ENCODE measurements around the gene EN1.

Gene EN1

GRCh38 chr2:118842661-118843482 lies 4.6 kb downstream of the EN1 start:
- no peak for DNase-seq

- DNase-seq: no peak
These were observed 5.5 kb downstream of the EN1 start for GRCh38 chr2:118841828-118842461.

DNA sequence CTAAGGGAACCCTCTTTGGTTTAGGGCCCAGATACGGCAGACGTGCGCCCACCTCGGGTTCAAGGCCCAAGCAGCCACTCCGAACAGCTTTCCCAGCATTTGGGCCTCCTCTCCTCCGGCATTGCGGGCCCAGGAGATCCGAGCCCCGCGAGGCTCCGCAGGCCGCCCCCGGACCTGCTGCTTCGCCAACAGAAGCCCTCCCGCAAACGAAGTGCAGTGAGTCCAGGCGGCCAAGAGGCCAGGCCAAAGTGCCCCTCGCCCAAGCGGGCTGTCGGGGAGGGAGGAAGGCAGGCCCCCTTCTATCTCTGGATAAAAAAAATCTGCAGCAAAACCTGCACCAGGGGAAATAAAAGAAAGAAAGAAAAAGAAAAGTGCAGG lies 6.0 kb downstream of the EN1 start:
- DNase-seq: no peak

DNA sequence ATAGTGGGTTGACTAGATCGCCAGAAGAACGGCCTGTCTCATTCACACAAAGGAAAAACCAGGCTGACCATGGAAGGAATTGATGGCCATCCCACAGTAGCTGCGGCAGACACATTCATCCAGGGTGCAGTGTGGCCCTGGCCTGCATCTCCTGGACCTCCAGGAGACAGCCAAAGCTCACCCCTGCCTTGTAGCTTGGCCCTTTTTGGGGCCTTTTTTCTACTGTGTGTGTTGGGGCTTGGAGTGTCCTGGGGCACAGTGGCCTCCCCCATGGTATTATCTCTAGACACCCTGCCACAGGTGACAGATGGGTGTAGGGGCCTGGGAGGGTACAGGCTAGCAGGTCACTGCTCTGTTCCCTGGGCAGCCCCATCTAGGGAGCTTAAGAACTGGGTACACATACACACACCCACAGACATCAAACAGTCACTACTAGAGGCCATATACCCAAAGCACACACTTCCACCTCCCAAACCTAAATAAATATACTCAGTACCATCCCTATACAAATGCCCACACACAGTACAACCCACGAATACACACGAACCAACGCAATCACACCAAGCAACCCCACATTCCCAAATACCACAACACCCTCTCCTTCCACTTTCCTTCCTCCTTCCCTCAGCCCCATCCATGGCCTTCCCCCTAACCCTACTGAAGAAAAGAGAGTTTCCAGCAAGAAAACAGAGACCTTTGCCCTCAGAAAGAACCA lies 8.6 kb downstream of the EN1 start:
- DNase-seq: no peak

GRCh38 chr2:118837621-118838020 lies 9.8 kb downstream of the EN1 start:
- DNase-seq: no peak

DNA sequence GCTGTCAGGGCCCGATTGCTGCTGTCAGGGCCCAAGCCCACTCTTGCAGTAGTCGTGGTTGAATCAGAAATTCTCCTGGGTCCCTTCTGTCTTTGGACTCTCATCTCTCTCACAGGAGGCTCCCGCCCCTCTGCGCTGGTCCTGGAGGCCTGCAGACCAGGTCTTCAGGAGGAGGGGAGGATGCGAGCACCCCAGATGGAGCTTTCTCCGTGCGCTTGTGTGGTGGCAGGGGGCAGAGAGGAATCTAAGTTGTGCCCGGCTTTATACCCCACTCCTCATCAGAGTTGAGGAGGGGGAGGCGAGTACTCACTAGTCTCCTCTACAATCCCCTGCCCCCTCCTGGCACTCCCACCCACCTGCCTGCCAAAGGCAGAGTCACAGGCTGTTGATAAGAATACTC lies 10.4 kb downstream of the EN1 start:
- no peak for DNase-seq

DNA sequence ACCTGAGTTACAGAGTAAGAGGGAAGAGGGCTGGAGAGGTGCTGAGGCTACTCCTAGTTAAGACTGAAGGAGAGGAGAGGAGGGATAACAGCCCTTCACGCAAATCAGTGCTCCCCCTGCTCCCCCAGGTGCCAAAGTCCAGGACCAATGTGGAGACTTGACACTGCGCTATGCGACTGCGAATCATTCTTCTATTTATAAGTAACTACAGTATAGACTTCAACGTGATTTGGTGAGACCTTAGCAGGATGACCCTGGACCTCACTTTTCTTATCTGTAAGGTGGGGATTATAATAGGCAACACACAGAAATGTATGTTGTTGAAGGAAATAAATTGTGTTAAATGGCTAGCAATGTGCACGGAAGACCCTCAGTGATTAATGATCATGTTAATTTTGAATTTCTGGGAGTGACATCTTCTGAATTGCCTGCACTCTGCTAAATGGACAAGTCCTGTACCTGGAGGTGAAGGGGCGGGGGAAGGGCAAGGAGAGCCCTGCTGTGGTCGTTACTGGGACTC lies 11.0 kb downstream of the EN1 start:
- no peak for DNase-seq

- DNase-seq: no peak
These were observed 11.6 kb downstream of the EN1 start for GRCh38 chr2:118835746-118836410.

GRCh38 chr2:118834901-118835745 lies 12.3 kb downstream of the EN1 start:
- DNase-seq: no peak

GRCh38 chr2:118834440-118834810 lies 13.0 kb downstream of the EN1 start:
- no peak for DNase-seq

DNA sequence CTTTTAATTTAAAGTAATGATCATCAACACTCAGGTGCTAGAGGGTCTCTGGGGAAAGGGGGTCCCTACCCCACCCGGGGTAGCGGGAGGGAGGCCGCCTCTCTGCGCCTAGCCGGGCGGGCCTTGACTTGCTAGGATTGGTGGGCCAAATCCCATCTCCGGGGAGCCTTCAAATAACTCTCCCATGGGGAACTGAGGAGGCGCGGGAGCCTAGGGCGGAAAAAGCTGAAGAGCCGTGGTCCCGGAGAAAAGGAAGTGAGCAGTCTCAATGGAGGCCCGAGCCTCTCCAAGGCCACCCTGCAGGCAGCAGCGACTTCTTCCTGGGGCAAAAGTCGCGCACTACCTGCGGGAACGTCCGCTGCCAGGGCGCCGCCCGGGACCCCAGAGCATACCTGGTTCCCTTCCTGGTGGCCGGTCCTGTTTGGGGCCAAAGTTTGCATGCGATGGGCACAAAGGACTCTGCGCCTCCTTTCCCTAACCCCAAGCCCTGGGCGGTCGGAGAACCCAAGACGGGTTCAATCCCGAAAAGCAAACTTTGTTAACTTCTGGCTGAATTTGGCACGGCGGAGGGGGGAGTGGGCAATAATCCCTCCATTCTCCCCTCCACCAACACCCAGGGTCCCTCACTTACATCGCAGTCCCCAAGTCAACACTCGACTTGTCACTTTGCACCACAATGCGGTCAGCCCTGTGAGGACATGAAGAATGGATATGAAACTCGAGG lies 13.6 kb downstream of the EN1 start:
- DNase-seq: no peak

DNA sequence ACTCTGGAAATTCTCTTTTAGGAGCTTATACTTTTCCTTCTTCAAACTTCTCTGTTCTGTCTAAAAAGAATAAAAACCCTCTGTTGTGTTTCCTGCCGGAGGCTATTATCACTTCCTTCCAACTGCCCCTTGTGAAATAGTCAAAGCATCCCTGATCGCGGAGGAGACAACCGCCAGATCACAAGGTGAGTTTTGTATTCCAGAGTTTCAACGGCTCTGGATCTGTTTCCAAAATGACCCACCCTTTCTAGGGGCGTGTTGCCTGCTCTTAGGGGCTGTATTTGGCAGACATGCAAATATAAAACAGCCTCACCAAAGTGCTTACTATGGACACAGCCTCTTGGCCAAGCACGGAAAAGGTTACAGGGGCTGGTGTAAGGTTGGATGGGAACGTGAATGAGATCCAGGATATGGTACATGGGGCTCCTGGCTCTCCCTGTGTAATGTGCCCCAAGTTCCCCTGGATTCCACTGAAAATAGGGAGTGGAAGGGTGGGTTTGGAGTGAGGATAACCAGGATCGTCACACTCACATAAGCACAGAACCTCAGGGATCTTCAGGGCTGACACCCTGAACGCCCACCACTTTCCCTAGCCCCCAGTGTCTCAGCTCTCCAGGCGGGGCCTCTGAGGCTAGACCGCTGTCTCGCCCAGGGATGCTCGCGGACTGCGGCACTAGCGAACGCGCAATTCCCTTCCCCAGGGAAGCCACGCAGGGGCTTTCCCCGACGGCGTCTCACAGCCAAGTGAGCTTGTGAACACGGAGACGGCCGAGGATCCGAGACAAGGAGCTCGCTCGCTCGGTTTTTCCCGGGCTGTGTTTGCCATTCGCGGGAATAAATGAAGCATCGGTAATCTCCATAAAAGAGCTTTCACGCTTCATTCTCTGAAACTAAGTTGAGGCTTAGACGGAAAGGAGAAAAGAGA lies 14.4 kb downstream of the EN1 start:
- DNase-seq: no peak

DNA sequence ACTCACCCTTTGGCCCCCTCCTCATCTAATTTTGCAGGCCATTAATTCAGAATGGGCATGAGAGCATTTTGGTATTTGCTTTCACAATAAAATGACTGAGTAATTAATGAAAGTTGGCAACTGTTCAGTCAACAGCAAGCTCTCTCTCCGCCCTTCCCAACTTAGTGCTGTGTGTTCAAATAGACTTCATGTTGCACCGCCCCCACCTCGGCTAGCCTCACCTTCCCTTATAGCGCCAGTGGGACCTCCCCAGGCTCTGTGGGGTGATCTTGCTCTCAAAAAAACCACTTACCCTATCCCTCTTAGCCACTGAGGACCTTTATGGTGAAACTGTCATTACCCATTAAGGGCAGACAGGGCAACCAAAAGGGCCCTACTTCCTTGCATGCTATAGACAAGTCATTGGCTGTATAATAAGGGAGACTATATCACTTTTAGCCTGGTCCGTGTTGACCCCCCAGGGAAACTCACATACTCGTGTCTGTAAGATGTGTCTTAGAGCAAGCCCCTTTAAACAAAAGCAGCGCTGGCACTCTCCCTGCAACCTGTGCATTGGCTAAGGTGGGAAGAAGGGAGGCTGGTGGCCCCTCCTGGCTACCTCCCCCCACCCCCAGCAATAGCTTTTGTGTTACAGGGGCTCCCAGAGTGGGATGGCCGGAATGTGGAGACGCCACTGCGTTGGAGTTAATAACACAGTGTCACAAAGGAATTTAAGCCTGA lies 15.2 kb downstream of the EN1 start:
- DNase-seq: no peak

- no peak for DNase-seq
These were observed 16.6 kb downstream of the EN1 start for GRCh38 chr2:118830881-118831280.

DNA sequence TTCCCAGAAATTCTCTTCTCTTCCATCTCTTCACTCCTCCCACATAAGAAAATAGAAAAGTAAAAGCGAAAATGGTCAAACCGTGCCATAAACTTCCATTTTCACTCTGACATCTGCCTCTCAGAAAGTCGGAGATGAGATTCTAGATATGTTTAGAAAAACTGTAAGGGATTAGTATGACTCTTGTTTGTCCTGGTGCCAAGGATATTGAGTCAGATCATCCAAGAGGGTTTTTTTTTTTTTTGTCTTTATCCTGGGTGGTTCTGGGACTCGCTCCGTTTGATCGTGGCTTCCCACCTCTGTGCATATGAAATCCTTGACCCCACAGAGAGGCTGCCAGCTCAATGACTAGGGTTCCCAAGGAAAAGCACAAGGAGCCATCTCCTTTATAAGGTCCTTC lies 17.3 kb downstream of the EN1 start:
- no peak for DNase-seq

- DNase-seq: no peak
These were observed 21.4 kb downstream of the EN1 start for GRCh38 chr2:118826093-118826492.

GRCh38 chr2:118823633-118824032 lies 23.8 kb downstream of the EN1 start:
- no peak for DNase-seq

DNA sequence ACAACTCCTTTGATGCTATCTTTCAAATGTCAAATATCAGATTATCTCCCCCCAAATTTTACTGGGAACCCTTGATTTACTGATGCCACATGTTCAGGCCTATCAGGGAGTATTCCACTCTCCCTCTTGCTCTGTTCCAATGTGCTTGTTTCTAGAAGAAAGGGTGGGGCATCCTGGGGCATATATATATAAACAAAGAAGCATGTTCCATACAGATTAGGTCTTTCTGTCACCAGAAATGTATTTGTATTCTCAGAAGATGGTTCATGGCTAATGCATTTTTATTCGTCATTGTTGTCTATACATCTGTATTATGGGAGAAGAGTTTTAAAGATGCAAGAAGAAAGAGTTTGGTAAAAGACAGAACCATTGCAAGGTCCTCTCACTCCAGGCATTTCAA lies 24.9 kb downstream of the EN1 start:
- no peak for DNase-seq

GRCh38 chr2:118822015-118822414 lies 25.4 kb downstream of the EN1 start:
- DNase-seq: no peak

DNA sequence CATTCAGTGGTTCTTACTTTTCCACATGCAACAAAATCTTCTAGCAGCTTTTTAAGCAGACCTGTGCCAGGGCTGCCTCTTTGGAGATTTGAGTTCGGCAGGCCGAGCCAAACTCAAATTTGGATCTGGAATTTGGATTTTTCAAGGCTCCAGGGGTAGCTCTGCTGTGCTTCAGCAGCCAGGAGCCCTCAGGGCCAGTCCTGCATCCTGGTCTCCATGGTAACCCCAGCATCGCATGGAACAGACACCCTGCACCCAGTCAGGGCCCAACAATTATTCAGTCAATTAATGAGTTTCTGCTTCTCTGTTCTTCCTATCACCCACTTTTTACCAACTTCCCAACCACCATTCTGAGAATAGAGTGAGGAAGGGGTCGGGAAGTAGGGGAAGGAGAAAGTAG lies 30.0 kb downstream of the EN1 start:
- no peak for DNase-seq

Data from NCI-H1417 treated with DMSO at 0.1 percent for 48 hours (cell line).